Measurements from ENCODE around the gene ZNF689.

Gene ZNF689

DNA sequence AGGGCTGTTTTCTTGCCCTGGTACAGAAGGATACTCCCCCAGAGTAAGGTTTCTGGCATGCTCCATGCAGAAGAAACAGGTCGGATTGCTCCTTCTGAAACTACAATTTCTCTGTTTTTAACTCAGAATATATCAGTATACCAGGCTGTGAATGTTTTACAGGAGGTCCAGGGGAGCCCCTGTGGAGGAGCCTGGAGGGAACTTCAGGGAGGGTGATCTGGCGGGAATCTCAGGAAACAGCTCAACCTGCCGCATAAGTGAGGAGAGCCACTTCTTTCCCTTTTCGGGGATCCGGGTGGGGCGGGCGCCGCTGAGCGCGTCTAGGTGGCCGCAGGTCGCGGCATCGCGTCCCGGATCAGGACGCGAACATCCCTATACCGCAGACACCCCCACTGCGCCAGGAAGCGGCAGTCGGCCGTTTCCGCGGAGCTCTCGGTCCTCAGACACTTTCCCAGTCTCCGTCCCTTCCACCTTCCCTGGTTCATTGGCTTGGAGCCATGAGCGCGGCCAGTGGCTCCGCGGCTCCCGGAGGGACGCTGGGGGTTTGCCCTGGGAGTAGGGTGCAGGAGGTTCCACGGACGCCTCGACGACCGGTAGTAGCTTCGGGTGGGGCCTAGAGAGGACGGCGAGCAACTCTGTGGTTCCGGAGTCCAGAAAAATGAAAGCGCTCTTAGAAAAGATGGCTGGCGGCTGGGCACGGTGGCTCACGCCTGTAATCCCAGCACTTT lies 48.9 kb downstream of the ZNF689 start:
- no peaks in the 10 kb centered on the region for H3K4me1 ChIP-seq (ENCODE audit: control insufficient read depth, insufficient read depth, low read length, unreplicated experiment)
- H3K79me2 ChIP-seq (ENCODE audit: control insufficient read depth, insufficient read depth, low read length, unreplicated experiment), result peaks cover 7% of the 10 kb centered on the region
- H3K36me3 ChIP-seq (ENCODE audit: insufficient read depth, low read length), result no peaks in the 10 kb centered on the region
- H3K4me3 ChIP-seq (ENCODE audit: low read depth, low read length), result peak overlapping the region; percentile 66
- no peak overlapping the region for H3K27ac ChIP-seq (ENCODE audit: low read depth, low read length)
- H2AFZ ChIP-seq (ENCODE audit: low read length, unreplicated experiment), result no peak overlapping the region
- H3K27me3 ChIP-seq (ENCODE audit: insufficient read depth, low read length), result no peaks in the 10 kb centered on the region

DNA sequence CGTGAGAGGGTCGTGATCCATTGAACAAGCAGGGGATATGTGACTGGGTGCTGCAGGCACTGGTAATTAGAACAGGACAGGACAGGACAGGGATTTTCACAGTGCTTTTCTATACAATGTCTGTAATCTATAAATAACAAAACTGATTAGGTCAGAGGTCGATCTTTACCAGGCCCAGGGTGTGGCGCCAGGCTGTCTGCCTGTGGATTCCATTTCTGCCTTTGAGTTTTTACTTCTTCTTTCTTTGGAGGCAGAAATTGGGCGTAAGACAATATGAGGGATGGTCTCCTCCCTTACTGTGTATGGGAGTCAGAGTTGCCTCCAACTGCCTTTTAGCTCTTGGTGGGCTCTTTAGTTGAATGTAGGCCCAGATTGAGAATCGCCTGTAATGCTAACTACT lies 50.5 kb downstream of the ZNF689 start:
- Histone ChIP-seq H3K36me3 (ENCODE audit: insufficient read depth, low read length) (no peaks in the 10 kb centered on the region), H3K4me1 (ENCODE audit: control insufficient read depth, insufficient read depth, low read length, unreplicated experiment) (no peaks in the 10 kb centered on the region), H3K27ac (ENCODE audit: low read depth, low read length) (no peak overlapping the region), H3K4me3 (ENCODE audit: low read depth, low read length) (no peak overlapping the region), H2AFZ (ENCODE audit: low read length, unreplicated experiment) (no peak overlapping the region), H3K27me3 (ENCODE audit: insufficient read depth, low read length) (no peaks in the 10 kb centered on the region), H3K79me2 (ENCODE audit: control insufficient read depth, insufficient read depth, low read length, unreplicated experiment) (peaks cover 7% of the 10 kb centered on the region)

DNA sequence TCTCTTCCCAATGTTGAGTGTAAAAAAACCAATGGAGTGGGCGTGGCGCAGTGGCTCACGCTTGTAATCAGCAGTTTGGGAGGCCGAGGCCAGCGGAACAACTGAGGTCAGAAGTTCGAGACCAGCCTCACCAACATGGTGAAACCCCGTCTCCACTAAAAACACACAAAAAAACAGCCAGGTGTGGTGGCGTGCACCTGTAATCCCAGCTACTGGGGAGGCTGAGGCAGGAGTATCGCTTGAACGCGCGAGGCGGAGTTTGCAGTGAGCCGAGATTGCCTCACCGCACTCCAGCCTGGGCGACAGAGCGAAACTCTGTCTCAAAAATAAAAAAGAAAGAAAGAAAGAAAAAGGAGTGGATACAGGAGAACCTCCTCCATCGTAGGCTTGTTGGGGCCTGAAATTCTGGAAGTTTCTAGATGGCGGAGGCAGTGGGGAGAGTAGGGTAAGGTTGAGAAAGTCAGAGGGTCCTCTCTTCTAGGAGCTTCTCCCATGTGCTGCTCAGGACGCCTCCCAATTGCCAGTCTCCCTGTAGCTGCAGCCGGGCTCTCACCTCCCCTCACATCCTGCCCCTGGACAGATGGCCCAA lies 51.3 kb downstream of the ZNF689 start:
- peak overlapping the region; percentile 47 for H2AFZ ChIP-seq (ENCODE audit: low read length, unreplicated experiment)
- H3K4me3 ChIP-seq (ENCODE audit: low read depth, low read length), result peak overlapping the region; percentile 86
- H3K27me3 ChIP-seq (ENCODE audit: insufficient read depth, low read length), result no peaks in the 10 kb centered on the region
- no peaks in the 10 kb centered on the region for H3K36me3 ChIP-seq (ENCODE audit: insufficient read depth, low read length)
- H3K27ac ChIP-seq (ENCODE audit: low read depth, low read length), result peak overlapping the region; percentile 28; the same call in 1 of the 2 replicates
- no peaks in the 10 kb centered on the region for H3K4me1 ChIP-seq (ENCODE audit: control insufficient read depth, insufficient read depth, low read length, unreplicated experiment)
- peaks cover 7% of the 10 kb centered on the region for H3K79me2 ChIP-seq (ENCODE audit: control insufficient read depth, insufficient read depth, low read length, unreplicated experiment)

GRCh38 chr16:30557957-30558788 lies 52.0 kb downstream of the ZNF689 start, which contains the start of gene ZNF764:
Gene ZNF764 (minus strand): TSS chr16:30558374. CDS start chr16:30558182, 192 bp downstream.
- no peaks in the 10 kb centered on the region for H3K4me1 ChIP-seq (ENCODE audit: control insufficient read depth, insufficient read depth, low read length, unreplicated experiment)
- peak within 1 kb of the TSS; percentile 70 for H3K27ac ChIP-seq (ENCODE audit: low read depth, low read length)

DNA sequence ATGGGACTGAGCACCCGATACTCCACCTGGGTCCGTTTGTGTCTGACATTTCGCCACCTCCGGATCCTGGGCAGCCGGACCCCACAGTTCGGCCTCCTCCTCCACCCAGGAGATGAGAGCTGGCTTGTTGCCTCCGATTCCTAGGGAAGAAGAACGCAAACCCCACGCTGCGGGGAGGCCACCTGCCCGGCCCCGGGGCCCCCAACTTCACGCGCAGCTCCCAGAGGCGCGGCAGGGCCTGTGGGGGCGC lies 52.6 kb downstream of the ZNF689 start:
- peak overlapping the region; percentile 86 for H2AFZ ChIP-seq (ENCODE audit: low read length, unreplicated experiment)

More at GRCh38 chr16:30557957-30558788, 52.0 kb downstream of the ZNF689 start, which contains the start of gene ZNF764:
- Histone ChIP-seq H3K36me3 (ENCODE audit: insufficient read depth, low read length) (no peaks in the 10 kb centered on the region), H2AFZ (ENCODE audit: low read length, unreplicated experiment) (peak within 1 kb of the TSS; percentile 86), H3K4me3 (ENCODE audit: low read depth, low read length) (peak within 1 kb of the TSS; percentile 86), H3K27me3 (ENCODE audit: insufficient read depth, low read length) (no peaks in the 10 kb centered on the region), H3K79me2 (ENCODE audit: control insufficient read depth, insufficient read depth, low read length, unreplicated experiment) (peaks cover 7% of the 10 kb centered on the region)

GRCh38 chr16:30556125-30556473 lies 54.1 kb downstream of the ZNF689 start:
- Histone ChIP-seq H3K36me3 (ENCODE audit: insufficient read depth, low read length) (no peaks in the 10 kb centered on the region), H3K79me2 (ENCODE audit: control insufficient read depth, insufficient read depth, low read length, unreplicated experiment) (peaks cover 7% of the 10 kb centered on the region), H3K4me1 (ENCODE audit: control insufficient read depth, insufficient read depth, low read length, unreplicated experiment) (no peaks in the 10 kb centered on the region), H3K4me3 (ENCODE audit: low read depth, low read length) (no peak overlapping the region), H2AFZ (ENCODE audit: low read length, unreplicated experiment) (no peak overlapping the region), H3K27ac (ENCODE audit: low read depth, low read length) (no peak overlapping the region), H3K27me3 (ENCODE audit: insufficient read depth, low read length) (no peaks in the 10 kb centered on the region)

More for the DNA sequence above, 52.6 kb downstream of the ZNF689 start:
- Histone ChIP-seq H3K4me3 (ENCODE audit: low read depth, low read length) (peak overlapping the region; percentile 86), H3K36me3 (ENCODE audit: insufficient read depth, low read length) (no peaks in the 10 kb centered on the region), H3K27ac (ENCODE audit: low read depth, low read length) (peak overlapping the region; percentile 70; the same call in 1 of the 2 replicates), H3K27me3 (ENCODE audit: insufficient read depth, low read length) (no peaks in the 10 kb centered on the region), H3K4me1 (ENCODE audit: control insufficient read depth, insufficient read depth, low read length, unreplicated experiment) (no peaks in the 10 kb centered on the region), H3K79me2 (ENCODE audit: control insufficient read depth, insufficient read depth, low read length, unreplicated experiment) (peaks cover 7% of the 10 kb centered on the region)

DNA sequence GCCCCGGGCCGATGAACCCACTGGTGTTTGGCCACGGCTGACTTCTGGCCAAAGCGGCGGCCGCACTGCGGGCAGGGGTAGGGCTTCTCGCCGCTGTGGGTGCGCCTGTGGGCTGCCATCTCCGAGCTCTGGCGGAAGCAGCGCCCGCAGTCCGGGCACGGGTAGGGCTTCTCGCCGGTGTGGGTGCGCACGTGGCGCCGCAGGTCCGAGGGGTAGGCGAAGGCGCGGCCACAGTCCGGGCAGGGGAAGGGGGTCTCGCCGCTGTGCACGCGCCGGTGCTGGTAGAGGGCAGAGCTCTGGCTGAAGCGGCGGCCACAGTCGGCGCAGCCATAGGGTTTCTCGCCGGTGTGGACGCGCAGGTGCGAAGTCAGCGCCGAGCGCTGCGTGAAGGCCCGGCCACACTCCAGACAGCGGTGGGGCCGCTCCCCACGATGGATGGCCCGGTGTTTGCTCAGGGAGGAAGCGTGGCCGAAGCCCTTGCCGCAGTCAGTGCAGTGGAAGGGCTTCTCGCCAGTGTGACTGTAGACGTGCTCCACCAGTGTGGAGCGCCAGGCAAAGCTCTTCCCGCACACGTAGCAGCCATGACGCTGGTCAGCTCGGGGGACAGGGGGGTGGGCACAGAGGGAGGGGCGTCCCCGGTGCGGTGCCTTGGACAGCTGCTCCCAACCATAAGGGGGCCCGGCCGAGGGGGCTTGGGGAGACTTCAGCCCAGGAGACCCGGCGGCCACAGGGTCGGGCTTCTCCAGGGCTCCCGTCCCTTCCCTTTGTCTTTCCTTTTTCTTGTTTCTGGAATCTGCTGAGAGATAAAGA lies 54.7 kb downstream of the ZNF689 start:
- no peak overlapping the region for H3K4me3 ChIP-seq (ENCODE audit: low read depth, low read length)
- H3K27ac ChIP-seq (ENCODE audit: low read depth, low read length), result no peak overlapping the region
- peaks cover 7% of the 10 kb centered on the region for H3K79me2 ChIP-seq (ENCODE audit: control insufficient read depth, insufficient read depth, low read length, unreplicated experiment)

DNA sequence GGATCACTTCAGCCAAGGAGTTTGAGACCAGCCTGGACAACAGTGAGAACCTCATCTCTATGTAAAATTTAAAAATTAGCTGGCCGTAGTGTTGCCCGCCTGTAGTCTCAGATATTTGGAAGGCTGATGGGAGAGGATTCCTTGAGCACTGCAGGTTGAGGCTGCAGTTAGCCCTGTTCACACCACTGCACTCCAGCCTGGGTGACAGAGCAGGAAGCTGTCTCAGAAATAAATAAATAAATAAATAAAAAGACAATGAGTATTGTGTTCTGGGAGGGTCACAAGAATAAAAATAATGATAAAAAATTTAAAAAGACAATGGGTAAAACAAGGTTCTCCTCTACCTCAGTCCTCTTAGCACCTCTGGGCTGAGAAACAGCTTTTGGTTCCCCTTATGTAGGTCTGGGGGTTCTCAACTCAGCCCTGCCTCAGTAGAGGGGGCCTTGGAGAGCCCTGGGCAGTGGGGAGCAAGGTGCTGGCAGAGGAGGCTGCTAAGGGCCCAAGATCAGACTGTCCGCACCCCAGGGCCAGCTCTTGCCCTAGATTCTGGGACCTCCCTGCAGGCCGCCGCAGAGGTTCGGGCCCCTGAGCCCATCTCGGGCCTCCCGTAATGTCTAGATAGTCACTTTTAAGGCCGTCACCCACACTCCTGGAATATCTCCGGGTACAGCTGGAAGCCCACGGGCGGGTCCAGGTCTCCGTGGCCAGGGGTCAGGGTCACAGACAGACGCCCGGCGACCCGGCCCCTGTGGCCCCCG lies 55.5 kb downstream of the ZNF689 start:
- H3K36me3 ChIP-seq (ENCODE audit: insufficient read depth, low read length), result no peaks in the 10 kb centered on the region
- no peaks in the 10 kb centered on the region for H3K4me1 ChIP-seq (ENCODE audit: control insufficient read depth, insufficient read depth, low read length, unreplicated experiment)
- H3K79me2 ChIP-seq (ENCODE audit: control insufficient read depth, insufficient read depth, low read length, unreplicated experiment), result peaks cover 7% of the 10 kb centered on the region
- no peaks in the 10 kb centered on the region for H3K27me3 ChIP-seq (ENCODE audit: insufficient read depth, low read length)
- no peak overlapping the region for H3K27ac ChIP-seq (ENCODE audit: low read depth, low read length)
- H2AFZ ChIP-seq (ENCODE audit: low read length, unreplicated experiment), result no peak overlapping the region
- no peak overlapping the region for H3K4me3 ChIP-seq (ENCODE audit: low read depth, low read length)

More for the DNA sequence above, 54.7 kb downstream of the ZNF689 start:
- H3K27me3 ChIP-seq (ENCODE audit: insufficient read depth, low read length), result no peaks in the 10 kb centered on the region
- H3K36me3 ChIP-seq (ENCODE audit: insufficient read depth, low read length), result no peaks in the 10 kb centered on the region
- H3K4me1 ChIP-seq (ENCODE audit: control insufficient read depth, insufficient read depth, low read length, unreplicated experiment), result no peaks in the 10 kb centered on the region
- no peak overlapping the region for H2AFZ ChIP-seq (ENCODE audit: low read length, unreplicated experiment)

DNA sequence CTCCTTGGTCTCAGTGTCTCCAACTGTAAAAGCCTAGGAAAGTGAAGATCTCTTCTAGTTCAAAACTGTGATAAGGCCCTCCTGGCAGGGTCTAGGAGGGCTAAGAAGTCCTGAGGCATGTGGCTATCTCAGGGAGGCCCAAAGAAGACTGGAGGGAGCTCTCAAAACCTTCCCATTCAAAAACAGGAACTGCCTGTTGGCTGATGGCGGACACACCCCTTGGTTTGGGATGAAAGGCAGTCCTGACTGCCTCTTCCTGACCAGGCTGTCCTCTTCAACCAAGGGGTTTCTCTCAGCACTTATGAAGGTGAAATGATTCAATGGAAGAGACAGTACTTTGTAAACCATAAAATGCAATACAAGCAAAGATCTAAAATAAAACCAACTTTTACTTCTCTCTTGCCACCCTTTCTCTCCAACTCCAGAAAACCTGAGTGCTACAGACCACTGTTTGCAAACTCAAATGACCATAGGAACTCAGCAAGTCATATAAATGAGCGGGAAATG lies 56.7 kb downstream of the ZNF689 start:
- no peak overlapping the region for H3K27ac ChIP-seq (ENCODE audit: low read depth, low read length)
- H3K4me3 ChIP-seq (ENCODE audit: low read depth, low read length), result no peak overlapping the region
- H3K79me2 ChIP-seq (ENCODE audit: control insufficient read depth, insufficient read depth, low read length, unreplicated experiment), result peaks cover 7% of the 10 kb centered on the region
- H2AFZ ChIP-seq (ENCODE audit: low read length, unreplicated experiment), result no peak overlapping the region
- no peaks in the 10 kb centered on the region for H3K36me3 ChIP-seq (ENCODE audit: insufficient read depth, low read length)
- no peaks in the 10 kb centered on the region for H3K27me3 ChIP-seq (ENCODE audit: insufficient read depth, low read length)
- H3K4me1 ChIP-seq (ENCODE audit: control insufficient read depth, insufficient read depth, low read length, unreplicated experiment), result peaks cover 8% of the 10 kb centered on the region
